Measurements from ENCODE around the gene PREB.
"Not testable (repeated sequence)": the region's sequence is repeated elsewhere in the genome, so short reads cannot be mapped to it uniquely, and the experiment has no call there.

Gene PREB

GRCh38 chr2:27133905-27134780 lies at the start of gene PREB:
PREB (minus strand) TSS chr2:27134636; CDS start chr2:27134421, 215 bp downstream.
- DNase-seq (ENCODE audit: low read depth), result peak; percentile 89

DNA sequence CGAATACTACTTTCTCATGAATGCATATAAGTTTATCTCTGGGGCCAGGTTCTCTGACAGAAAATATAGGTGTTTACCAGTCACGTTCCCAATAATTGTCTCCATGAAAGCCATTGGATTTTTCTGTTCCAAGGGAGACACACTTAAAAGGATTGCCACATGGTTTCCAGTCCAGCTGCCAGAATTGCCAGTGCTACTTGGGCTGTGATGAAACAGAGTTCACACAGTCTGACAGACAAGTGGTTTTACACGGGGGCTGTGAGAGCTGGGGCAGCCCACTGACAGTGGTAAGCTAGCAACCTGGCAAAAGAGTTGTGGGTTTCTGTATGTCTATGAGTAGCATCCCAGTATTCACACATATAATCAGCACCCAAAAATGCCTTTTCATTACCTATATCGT lies 49.7 kb upstream of the PREB start:
- DNase-seq (ENCODE audit: low read depth), result peak; percentile 49

- DNase-seq (ENCODE audit: low read depth), result peak; percentile 23
Observed at GRCh38 chr2:27182346-27182745, 47.9 kb upstream of the PREB start.

GRCh38 chr2:27179344-27180000 lies 45.0 kb upstream of the PREB start:
- no peak for DNase-seq (ENCODE audit: low read depth)

- no peak for DNase-seq (ENCODE audit: low read depth)
Observed at GRCh38 chr2:27178469-27178868, 44.0 kb upstream of the PREB start.

DNA sequence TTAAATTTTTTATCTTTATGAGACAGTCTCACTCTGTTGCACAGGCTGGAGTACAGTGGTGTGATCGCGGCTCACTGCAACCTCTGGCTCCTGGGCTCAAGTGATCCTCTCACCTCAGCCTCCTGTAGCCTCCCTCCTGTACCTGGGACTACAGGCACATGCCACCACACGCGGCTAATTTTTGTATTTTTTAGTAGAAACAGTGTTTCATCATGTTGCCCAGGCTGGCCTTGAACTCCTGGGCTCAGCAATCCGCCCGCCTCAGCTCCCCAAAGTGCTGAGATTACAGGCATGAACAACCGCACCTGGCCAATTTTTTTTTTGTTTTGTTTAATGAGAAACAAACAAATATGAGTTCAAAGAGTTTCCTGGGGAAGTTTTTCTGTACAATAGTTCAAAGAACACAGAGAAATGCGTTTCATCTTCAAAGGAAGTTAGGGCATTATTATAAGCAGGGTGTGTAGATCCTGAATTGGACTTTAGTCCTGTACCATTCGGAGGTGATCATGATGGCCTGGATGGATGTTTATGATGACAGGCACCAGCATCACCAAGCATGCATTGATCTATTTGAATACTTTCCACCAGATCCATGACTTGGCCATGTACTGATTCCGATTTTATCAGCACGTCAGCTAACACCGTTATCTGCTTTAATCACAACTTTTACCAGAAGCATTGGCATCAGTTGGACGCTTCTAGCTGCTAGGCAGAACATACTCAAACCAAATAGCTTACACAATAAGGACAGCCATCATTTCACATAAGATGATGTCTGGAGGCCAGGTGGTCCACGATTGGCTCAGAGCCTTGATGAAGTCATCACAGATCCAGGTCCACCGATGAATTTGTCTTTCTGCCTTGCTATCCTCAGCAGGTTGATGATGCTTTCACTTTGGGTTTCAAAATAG lies 43.3 kb upstream of the PREB start:
- DNase-seq (ENCODE audit: low read depth), result no peak

- not testable (repeated sequence) for DNase-seq (ENCODE audit: low read depth)
Observed at GRCh38 chr2:27175781-27176180, 41.3 kb upstream of the PREB start.

GRCh38 chr2:27175330-27175729 lies 40.9 kb upstream of the PREB start:
- DNase-seq (ENCODE audit: low read depth), result no peak

GRCh38 chr2:27174638-27175037 lies 40.2 kb upstream of the PREB start:
- peak; percentile 42 for DNase-seq (ENCODE audit: low read depth)

DNA sequence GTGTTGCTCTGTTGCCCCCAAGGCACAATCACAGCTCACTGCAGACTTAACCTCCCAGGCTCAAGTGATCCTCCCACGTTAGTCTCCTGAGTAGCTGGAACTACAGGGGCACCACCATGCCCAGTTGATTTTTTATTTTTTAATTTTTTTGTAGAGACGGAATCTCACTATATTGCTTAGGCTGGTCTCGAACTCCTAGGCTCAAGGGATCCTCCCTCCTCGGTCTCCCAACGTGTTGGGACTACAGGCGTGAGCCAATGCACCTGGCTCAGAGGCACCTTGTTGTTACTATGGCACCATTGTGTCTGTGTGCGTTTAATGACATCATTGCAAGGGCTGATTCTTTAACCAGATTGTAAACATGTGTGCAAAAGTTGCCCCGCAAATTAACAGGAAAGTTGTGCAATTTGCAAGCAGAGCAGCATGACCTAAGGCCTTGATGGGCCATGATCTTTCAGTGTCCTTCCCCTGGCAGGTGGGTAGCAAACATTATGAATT lies 37.0 kb upstream of the PREB start:
- DNase-seq (ENCODE audit: low read depth), result no peak

- no peak for DNase-seq (ENCODE audit: low read depth)
Observed at GRCh38 chr2:27170581-27171337, 36.3 kb upstream of the PREB start.

GRCh38 chr2:27164960-27165763 lies 30.7 kb upstream of the PREB start:
- no peak for DNase-seq (ENCODE audit: low read depth)

- peak; percentile 55 for DNase-seq (ENCODE audit: low read depth)
Observed at GRCh38 chr2:27162151-27163121, 28.0 kb upstream of the PREB start.

- DNase-seq (ENCODE audit: low read depth), result no peak
Observed at GRCh38 chr2:27160191-27160590, 25.8 kb upstream of the PREB start.

GRCh38 chr2:27159271-27159670 lies 24.8 kb upstream of the PREB start:
- no peak for DNase-seq (ENCODE audit: low read depth)

DNA sequence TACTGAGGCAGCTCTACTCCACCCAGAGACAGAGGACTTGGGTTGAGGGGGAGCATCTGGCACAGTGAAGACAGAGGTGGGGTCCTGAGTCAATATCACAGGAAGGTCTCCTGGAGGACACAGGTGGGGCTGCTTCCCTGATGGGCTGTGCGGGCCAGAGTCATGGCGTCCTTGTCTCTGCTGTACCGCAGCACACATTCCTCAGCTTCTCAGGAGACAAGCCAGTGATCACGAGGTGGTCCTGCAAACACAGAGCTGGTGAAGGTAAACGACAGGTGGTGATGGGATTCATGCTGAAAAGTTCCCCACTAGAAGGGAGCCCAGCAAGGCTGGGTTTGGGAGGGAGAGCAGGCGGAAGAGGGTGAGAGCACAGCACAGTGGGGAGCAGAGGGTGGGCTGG lies 24.0 kb upstream of the PREB start:
- DNase-seq (ENCODE audit: low read depth), result no peak

DNA sequence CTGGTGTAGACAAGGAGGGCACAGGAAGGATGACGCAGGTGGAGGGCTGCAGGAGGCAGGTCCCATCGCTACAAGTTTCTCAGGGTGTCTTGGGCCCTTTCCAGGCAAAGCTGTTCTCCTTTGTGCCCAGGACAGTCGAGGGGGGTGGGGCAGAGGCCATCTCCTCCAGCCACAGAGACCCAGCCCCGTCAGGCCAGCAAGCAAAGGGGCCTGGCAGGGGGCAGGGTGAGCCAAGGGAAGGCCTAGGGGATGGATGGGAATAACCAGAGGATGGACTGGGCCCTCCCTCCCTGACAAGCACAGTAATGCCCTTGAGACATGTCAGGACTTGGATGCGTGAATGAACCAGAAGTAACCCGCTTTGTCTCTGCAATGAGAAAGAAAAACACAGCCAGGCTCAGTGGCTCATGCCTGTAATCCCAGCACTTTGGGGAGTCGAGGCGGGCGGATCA lies 20.7 kb upstream of the PREB start:
- no peak for DNase-seq (ENCODE audit: low read depth)

GRCh38 chr2:27154488-27154887 lies 20.1 kb upstream of the PREB start:
- peak; percentile 35 for DNase-seq (ENCODE audit: low read depth)

GRCh38 chr2:27152796-27153464 lies 18.5 kb upstream of the PREB start:
- peak; percentile 38 for DNase-seq (ENCODE audit: low read depth)
